B cell (primary cell): ENCODE results near the gene KCTD5.

Experiments used
- EZH2 ChIP-seq: IDR thresholded peaks from 2 replicates; pipeline ENCODE4 v1.6.1; 2012; ENCODE audit warnings: borderline replicate concordance, low read depth, mild to moderate bottlenecking, moderate library complexity, low read length; ENCODE audit not compliant: insufficient read depth, poor library complexity, severe bottlenecking
- TF ChIP-seq, protein P1 (sequence below): fragments of 200-600 bp; IDR thresholded peaks from one replicate; pipeline ENCODE4 v1.8.0; 2022; ENCODE audit warnings: antibody characterized with exemption, mild to moderate bottlenecking

DNA sequence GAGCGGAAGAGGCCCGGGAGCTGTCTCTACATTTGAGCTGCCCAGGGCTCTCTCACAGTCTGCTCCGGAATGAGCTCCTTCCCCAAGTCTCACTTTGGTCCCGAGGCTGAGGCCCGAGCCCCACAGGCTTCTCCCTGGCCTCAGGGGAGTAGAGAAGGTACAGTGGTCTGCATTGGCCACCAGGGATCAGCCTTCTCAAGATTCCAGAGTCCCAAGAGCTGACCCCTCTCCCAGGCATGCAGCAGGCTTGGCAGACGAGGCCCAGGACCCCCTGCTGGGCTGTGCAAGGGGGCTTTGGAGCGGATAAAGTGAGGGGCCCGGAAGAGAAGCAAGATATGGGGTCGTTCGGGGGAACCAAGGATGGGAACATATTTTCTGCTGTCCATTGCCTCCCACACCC, 34.6 kb downstream of the KCTD5 start:
- TF ChIP-seq, protein P1, sequence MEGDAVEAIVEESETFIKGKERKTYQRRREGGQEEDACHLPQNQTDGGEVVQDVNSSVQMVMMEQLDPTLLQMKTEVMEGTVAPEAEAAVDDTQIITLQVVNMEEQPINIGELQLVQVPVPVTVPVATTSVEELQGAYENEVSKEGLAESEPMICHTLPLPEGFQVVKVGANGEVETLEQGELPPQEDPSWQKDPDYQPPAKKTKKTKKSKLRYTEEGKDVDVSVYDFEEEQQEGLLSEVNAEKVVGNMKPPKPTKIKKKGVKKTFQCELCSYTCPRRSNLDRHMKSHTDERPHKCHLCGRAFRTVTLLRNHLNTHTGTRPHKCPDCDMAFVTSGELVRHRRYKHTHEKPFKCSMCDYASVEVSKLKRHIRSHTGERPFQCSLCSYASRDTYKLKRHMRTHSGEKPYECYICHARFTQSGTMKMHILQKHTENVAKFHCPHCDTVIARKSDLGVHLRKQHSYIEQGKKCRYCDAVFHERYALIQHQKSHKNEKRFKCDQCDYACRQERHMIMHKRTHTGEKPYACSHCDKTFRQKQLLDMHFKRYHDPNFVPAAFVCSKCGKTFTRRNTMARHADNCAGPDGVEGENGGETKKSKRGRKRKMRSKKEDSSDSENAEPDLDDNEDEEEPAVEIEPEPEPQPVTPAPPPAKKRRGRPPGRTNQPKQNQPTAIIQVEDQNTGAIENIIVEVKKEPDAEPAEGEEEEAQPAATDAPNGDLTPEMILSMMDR = no peak
- TF ChIP-seq EZH2 = no peak
